Posterior cingulate gyrus (tissue), 11 donors: ENCODE data around the gene PRR13.
A peak's percentile ranks its signal among the peaks of the same experiment; 100 is the strongest.

Experiments
- DNase-seq, 10 donors: peaks; one replicate each; pipeline versions ENCODE4 v3.0.0 to v3.0.0-alpha.2; 2020 to 2021; ENCODE audit warnings: mixed read lengths in 3 of 10
- intact Hi-C: fragments of 100-400 bp; cut with DNase I; formaldehyde crosslinking; loops from one replicate; pipeline ENCODE4 v1.15.1; 2023

Gene PRR13

DNA sequence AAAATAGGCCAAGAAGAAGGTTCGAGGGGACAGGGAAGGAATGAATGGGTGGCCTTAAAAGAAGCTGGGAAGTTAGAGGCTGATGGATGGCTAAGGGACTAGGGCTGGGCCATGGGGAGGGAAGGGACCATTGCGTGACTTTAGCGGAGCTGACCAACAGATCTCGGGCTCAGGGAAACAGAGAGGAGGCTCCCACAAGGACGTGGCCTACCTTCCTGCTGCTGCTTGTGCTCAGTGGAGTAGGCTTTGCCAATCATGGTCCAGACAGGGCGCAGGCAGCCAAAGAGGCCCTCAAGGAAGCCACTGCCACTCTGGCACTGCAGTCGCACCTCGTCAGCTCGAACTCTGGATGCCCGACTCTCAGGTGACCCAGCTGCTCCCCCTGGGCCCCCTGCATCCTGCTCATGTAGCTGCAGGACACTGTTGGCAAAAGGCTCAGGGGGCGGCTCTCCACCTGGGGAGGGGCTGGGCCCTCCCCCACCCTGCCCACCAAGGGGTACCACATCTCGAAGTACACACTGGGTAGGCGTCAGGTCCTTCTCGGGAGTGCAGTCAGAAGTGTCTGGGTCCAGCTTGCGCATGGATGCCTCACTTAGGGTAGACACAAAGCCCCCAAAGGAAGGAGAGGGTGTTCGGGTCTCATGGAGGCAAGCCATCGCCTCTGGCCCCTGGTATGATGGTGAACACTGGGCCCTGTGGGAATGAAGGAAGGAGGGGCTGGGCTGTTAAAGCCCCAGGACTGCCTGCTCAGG, 45.4 kb downstream of the PRR13 start:
- no peak for DNase-seq
- intact Hi-C loops = no loop called here

DNA sequence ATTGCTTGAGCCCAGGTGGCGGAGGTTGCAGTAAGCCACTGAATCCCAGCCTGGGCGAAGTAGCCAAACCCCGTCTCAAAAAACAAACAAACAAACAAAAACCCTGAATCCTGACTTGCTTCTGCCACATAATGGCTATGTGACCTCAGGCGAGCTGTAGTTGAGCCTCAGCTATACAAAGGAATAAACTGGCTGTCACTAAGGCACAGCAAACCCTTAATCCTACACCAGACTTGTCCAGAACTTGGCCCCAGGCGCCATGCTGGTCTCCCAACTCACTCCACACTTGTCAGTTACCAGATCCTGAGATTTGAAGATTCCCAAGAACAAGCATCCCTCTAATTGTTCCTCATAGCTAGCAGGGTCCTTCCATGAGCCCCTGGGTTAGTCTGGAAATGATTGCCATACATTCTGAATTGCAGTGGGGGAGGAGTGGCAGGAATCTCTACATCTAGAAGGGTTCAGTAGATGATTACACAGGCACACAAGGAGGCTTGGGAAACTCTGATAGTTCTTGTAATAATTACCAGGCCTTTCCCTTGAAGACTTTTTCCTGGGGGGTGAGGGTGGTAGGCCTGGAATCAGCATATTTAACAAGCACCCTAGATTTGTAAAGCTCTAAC, 47.8 kb downstream of the PRR13 start:
- intact Hi-C loops = no loop called here
- DNase-seq = no peak

DNA sequence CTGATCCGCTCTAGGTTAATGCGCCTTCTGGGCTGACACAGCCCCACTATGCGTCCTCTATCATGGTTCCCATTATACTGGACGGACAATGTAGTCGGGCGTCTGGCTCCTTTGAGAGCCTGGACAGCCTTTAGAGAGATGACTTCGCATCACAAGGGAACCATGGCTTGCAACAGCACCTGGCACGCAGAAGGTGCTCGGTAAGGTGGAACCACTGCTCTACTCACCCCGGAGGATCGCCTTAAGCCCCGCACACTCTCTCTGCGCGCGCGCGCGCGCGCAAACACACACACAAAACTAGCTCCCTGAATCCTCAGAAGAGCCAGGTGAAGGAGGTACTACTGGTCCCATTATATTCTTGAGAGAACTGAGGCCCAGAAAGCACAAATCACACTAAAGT, 50.7 kb downstream of the PRR13 start:
- intact Hi-C loops = no loop called here
- DNase-seq = no peak

DNA sequence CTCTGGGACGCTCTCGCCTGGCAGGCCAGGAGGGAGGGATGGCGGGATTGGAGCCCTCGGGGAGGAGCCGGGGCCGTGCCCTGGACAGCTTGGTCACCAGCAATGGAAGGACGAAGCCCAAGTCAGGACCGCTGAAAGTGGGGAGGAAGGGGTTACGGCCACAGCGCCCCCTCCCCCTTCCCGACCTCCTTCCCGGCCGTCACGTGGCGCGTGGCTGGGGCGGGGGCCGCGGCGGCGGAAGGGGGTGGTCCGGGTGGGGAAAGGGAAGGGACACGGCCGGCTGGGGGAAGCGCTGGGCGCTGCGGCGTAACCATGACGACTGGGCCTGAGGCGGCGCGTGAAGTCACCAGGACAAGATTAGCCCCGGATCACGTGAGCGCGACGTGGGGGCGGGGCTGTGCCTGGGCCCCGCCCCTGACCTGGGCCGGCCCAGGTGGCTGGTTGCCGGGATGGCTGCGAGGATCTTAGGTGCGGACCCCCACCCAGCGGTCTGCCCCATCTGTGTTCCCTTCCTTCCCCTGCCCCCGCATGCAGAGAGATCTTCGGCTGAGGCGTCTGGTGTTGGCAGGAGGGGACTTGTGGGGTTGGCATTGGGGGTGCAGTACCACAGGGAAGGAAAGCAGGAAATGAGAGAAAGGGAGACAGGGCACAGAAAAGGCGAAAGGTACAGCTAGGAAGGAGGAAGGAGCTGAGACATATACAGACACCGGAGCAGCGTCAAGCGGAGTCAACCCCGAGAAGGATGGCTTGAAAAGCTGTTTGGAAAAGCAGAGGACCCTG, 51.5 kb downstream of the PRR13 start:
- intact Hi-C loops = no loop called here
- peak; percentile 89 to 99 (median 95) for DNase-seq

DNA sequence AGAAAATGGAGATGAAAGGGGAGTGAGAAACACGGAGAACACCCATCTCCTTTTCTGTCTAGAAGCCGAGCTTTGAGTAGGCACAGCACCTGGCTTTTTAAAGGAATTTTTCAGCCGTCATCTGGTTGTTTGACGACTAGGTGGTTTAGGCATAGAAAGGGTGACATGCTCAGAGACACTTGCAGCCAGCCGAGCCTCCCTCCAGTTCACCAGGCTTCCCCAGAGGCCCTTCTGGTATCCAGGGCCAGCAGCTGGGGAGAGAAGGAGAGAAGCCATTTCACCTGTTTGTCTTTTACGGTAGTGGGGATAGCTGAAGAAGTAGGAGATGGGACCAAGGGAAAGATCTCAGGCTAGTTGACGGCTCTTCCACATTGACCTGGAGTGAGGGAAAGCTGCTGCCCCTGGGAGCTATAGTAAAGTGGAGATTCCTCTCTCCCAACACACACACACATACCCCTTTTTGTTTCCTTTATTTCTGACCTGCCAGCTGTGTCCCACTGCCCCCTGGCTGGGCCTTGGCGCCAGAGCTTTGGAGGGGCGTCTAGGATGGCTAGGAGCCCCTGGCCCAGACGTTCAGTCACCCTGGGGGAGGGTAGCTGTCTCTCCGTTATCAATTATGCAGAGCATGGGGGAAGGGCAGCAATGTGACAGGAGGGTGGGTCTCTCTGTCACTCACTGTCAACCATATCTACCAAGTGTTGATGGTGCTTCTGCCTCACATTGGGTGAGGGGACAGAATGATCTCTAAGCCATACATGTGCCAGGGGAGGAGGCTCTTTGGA, 52.3 kb downstream of the PRR13 start:
- intact Hi-C loops = no loop called here
- no peak for DNase-seq
